IMR-90 (cell line): ENCODE results near the gene CTNNA1. TPM values are rescaled to one million over a fixed set of nuclear protein-coding genes. Genes with fewer than 3 reads are reported as not detected.

ENCODE experiments used
- ATAC-seq: fragments of 200-7000 bp; cut with Tn5 transposase; 2 replicates; pipeline ENCODE4 v1.9.1; 2020; ENCODE audit warnings: low read depth, mild to moderate bottlenecking, moderate library complexity
- BruUV-seq: library from RNA; stranded (reverse); fragments of 400-500 nt; replicated peaks from 2 replicates; lab custom pipeline; 2021; lab: Mats Ljungman, UMichigan
- CTCF ChIA-PET: fragments of 300-600 bp; formaldehyde crosslinking; extraction: SDS; loops from one replicate; lab custom pipeline; 2021; ENCODE audit warnings: antibody characterized with exemption; lab: Yijun Ruan, JAX
- POLR2A ChIA-PET: fragments of 300-600 bp; sonication (Branson Sonifier 250); formaldehyde crosslinking; loops from one replicate; lab custom pipeline; 2022; ENCODE audit warnings: antibody characterized with exemption; ENCODE audit not compliant: unreplicated experiment; lab: Charles Lee
- DNase-seq: peaks from one replicate; pipeline ENCODE4 v3.0.0; 2013
- H2AFZ ChIP-seq: replicated peaks from 2 replicates; pipeline ENCODE3; 2013; ENCODE audit warnings: low read length, mild to moderate bottlenecking; ENCODE audit not compliant: poor library complexity
- H2AK5ac ChIP-seq: 2 replicates; pipeline ENCODE4 v1.6.1; 2013; ENCODE audit warnings: low read depth, low read length, inconsistent platforms
- H2AK9ac ChIP-seq: replicated peaks from 2 replicates; pipeline ENCODE3; 2013; ENCODE audit warnings: mild to moderate bottlenecking, low read depth, low read length, moderate library complexity; ENCODE audit not compliant: poor library complexity
- H2BK120ac ChIP-seq: 2 replicates; pipeline ENCODE4 v1.6.1; 2013; ENCODE audit warnings: low read depth, low read length, inconsistent platforms
- H2BK15ac ChIP-seq: 3 replicates; pipeline ENCODE4 v1.6.1; 2013; ENCODE audit warnings: low read depth, low read length, inconsistent platforms
- H2BK20ac ChIP-seq: 2 replicates; pipeline ENCODE4 v1.6.1; 2013; ENCODE audit warnings: low read depth, mild to moderate bottlenecking, inconsistent platforms, low read length, moderate library complexity
- H2BK5ac ChIP-seq: 2 replicates; pipeline ENCODE4 v1.6.1; 2013; ENCODE audit warnings: mild to moderate bottlenecking, low read depth, low read length, inconsistent platforms; ENCODE audit not compliant: poor library complexity, severe bottlenecking
- H3K14ac ChIP-seq: replicated peaks from 2 replicates; pipeline ENCODE4 v1.6.1; 2013; ENCODE audit warnings: low read depth, low read length, inconsistent platforms
- H3K18ac ChIP-seq: 2 replicates; pipeline ENCODE4 v1.6.1; 2013; ENCODE audit warnings: low read depth, low read length, control low read depth
- H3K23ac ChIP-seq: 2 replicates; pipeline ENCODE4 v1.6.1; 2013; ENCODE audit warnings: low read depth, low read length, inconsistent platforms
- H3K27ac ChIP-seq: 2 replicates; pipeline ENCODE4 v1.5.1; 2013; ENCODE audit warnings: mild to moderate bottlenecking, control low read depth, low read length; ENCODE audit not compliant: insufficient read depth
- H3K27me3 ChIP-seq: 2 replicates; pipeline ENCODE4 v1.6.1; 2013; ENCODE audit warnings: low read length; ENCODE audit not compliant: control insufficient read depth, insufficient read depth
- H3K36me3 ChIP-seq: 2 replicates; pipeline ENCODE4 v1.6.1; 2013; ENCODE audit warnings: low read length, mixed read lengths; ENCODE audit not compliant: control insufficient read depth, insufficient read depth
- H3K4ac ChIP-seq: 2 replicates; pipeline ENCODE4 v1.6.1; 2013; ENCODE audit warnings: low read depth, low read length, inconsistent platforms
- H3K4me1 ChIP-seq: 2 replicates; pipeline ENCODE4 v1.6.1; 2013; ENCODE audit warnings: low read length, mixed read lengths; ENCODE audit not compliant: control insufficient read depth, insufficient read depth
- H3K4me2 ChIP-seq: 2 replicates; pipeline ENCODE4 v1.6.1; 2013; ENCODE audit warnings: low read depth, mild to moderate bottlenecking, control low read depth, low read length, moderate library complexity
- H3K4me3 ChIP-seq: 2 replicates; pipeline ENCODE4 v1.5.1; 2013; ENCODE audit warnings: low read depth, mild to moderate bottlenecking, control low read depth, low read length, moderate library complexity; ENCODE audit not compliant: insufficient read depth
- H3K56ac ChIP-seq: 2 replicates; pipeline ENCODE4 v1.6.1; 2013; ENCODE audit warnings: low read length, inconsistent platforms; ENCODE audit not compliant: insufficient read depth; ENCODE audit errors: extremely low read depth
- H3K79me1 ChIP-seq, 2 experiments: 2 replicates each; pipeline ENCODE4 v1.6.1; 2013; ENCODE audit warnings: low read length in 2 of 2, inconsistent platforms in 1 of 2, low read depth in 1 of 2
- H3K9ac ChIP-seq: 2 replicates; pipeline ENCODE4 v1.6.1; 2013; ENCODE audit warnings: low read depth, low read length, control low read depth
- H3K9me1 ChIP-seq: 2 replicates; pipeline ENCODE4 v1.6.1; 2013; ENCODE audit warnings: low read length, inconsistent platforms; ENCODE audit not compliant: insufficient read depth
- H3K9me3 ChIP-seq: 2 replicates; pipeline ENCODE4 v1.6.1; 2013; ENCODE audit warnings: low read length; ENCODE audit not compliant: control insufficient read depth, insufficient read depth
- H4K20me1 ChIP-seq: 2 replicates; pipeline ENCODE4 v1.6.1; 2013; ENCODE audit warnings: low read length, inconsistent platforms; ENCODE audit not compliant: insufficient read depth
- H4K5ac ChIP-seq: 2 replicates; pipeline ENCODE4 v1.6.1; 2013; ENCODE audit warnings: mild to moderate bottlenecking, low read depth, low read length, control low read depth
- H4K8ac ChIP-seq, 2 experiments: 2 replicates each; pipeline ENCODE4 v1.6.1; 2013; ENCODE audit warnings: low read depth in 2 of 2, low read length in 2 of 2, control low read depth in 1 of 2, inconsistent platforms in 1 of 2
- H4K91ac ChIP-seq: 2 replicates; pipeline ENCODE4 v1.6.1; 2013; ENCODE audit warnings: low read depth, low read length, inconsistent platforms; ENCODE audit not compliant: insufficient read depth
- CHD1 ChIP-seq: IDR thresholded peaks from 2 replicates; pipeline ENCODE4 v1.6.1; 2012; ENCODE audit warnings: low read depth, low read length, improper control_type of control experiment
- ELK1 ChIP-seq: fragments of 150-350 bp; IDR thresholded peaks from 2 replicates; pipeline ENCODE4 v1.6.1; 2016; ENCODE audit warnings: low read depth, mild to moderate bottlenecking, low read length, moderate library complexity, borderline replicate concordance
- SMC3 ChIP-seq: fragments of 150-350 bp; IDR thresholded peaks from 2 replicates; pipeline ENCODE4 v1.6.1; 2016; ENCODE audit warnings: low read depth, mild to moderate bottlenecking, antibody characterized with exemption, low read length, moderate library complexity
- USF2 ChIP-seq: fragments of 150-350 bp; IDR thresholded peaks from 2 replicates; pipeline ENCODE4 v1.6.1; 2017; ENCODE audit warnings: mild to moderate bottlenecking, antibody characterized with exemption, low read length, low read depth
- WGBS, 2 experiments: methylation state at CpG; one replicate each; pipeline versions ENCODE4 v1.1.5 to v1.1.7; 2013; ENCODE audit warnings: missing lambda C conversion rate in 2 of 2; ENCODE audit not compliant: insufficient read length in 1 of 2; ENCODE audit errors: extremely low coverage in 2 of 2; 5-methylcytosine and 5-hydroxymethylcytosine counted together
- dilution Hi-C: fragments of 300-500 bp; cut with HindIII; formaldehyde crosslinking; loops from one replicate; pipeline ENCODE4 v1.14.3; 2018; ENCODE audit warnings: low sequenced_read_pairs; ENCODE audit not compliant: unreplicated experiment
- in situ Hi-C: fragments of 300-500 bp; cut with MboI; formaldehyde crosslinking; loops from 3 replicates; pipeline ENCODE4 v1.14.3; 2019; ENCODE audit warnings: low sequenced_read_pairs, inconsistent platforms, mixed read lengths
- intact Hi-C: fragments of 100-400 bp; cut with micrococcal nuclease; formaldehyde crosslinking; loops from 2 replicates; pipeline ENCODE4 v1.10.0; 2022
- polyA plus RNA-seq, 3 experiments: library from polyadenylated mRNA; depleted of rRNA; stranded (reverse); fragments of >200 nt; gene quantifications; 2 replicates each; pipeline ENCODE4 v1.2.3, GENCODE V29; 2012; ENCODE audit warnings: low replicate concordance in 1 of 3
- total RNA-seq: library from RNA; depleted of rRNA; stranded (reverse); fragments of >200 nt; gene quantifications from 2 replicates; pipeline ENCODE4 v1.2.3, GENCODE V29; 2012

The CTNNA1 gene
- total and polyA plus RNA-seq, 2 of the 4 experiments (the other 2 are of a cell fraction): 220 to 471 TPM

DNA sequence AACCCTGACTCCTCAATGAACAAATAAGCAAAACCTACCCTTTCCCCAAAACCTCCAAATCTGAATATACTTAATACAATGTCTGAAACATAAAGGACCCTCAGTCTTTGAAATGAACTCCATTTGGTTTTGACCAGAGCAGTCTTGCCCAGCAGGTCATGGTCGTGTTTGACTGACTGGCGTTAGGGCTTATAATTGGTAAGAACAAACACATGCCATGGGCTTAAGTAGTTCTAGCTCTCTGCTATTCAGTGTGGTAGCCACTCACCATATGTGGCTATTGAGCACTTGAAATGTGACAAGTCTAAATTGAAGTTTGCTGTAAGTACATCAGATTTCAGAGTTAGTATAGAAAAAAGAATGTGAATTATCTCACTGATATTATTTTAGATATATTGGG, 79.9 kb downstream of the CTNNA1 start:
- peaks cover 64% of the 10 kb centered on the region for H4K20me1 ChIP-seq
- no peak overlapping the region for H4K5ac ChIP-seq
- H3K9me1 ChIP-seq: 0 out of 2 replicates have a peak, but pooled peaks cover 3% of the 10 kb centered on the region
- no peak overlapping the region for H3K27ac ChIP-seq
- intact Hi-C loops (no loop called here), dilution Hi-C loops (no loop called here), in situ Hi-C loops (no loop called here)
- no peak overlapping the region for H3K9ac ChIP-seq
- no peak overlapping the region for H3K4me3 ChIP-seq
- ChIA-PET CTCF (interaction anchor here (0.9 kb wide), 1 partner anchor 15 kb away, joined by 3 read pairs; no protein-coding TSS in a partner anchor), POLR2A (no interaction called here)
- DNase-seq (no peak), ATAC-seq (no peak)
- no CpG with 5 or more reads among the region's 2 CpGs for WGBS, 2 experiments
- H3K9me3 ChIP-seq: no peaks in the 10 kb centered on the region
- no peak overlapping the region for H4K8ac ChIP-seq
- H3K14ac ChIP-seq: no peak overlapping the region
- no peak overlapping the region for H2AFZ ChIP-seq
- no peak overlapping the region for H3K18ac ChIP-seq
- H3K4me2 ChIP-seq: no peak overlapping the region
- no peak overlapping the region for H2BK5ac ChIP-seq
- peaks cover 37 to 81% of the 10 kb centered on the region in 2 experiments for H3K79me1 ChIP-seq
- no peak overlapping the region for H3K23ac ChIP-seq
- H3K36me3 ChIP-seq: peaks cover 15% of the 10 kb centered on the region
- no peak overlapping the region for H3K4ac ChIP-seq
- no peak overlapping the region for H2BK20ac ChIP-seq
- H2AK9ac ChIP-seq: no peak overlapping the region
- H4K91ac ChIP-seq: no peak overlapping the region
- no peaks in the 10 kb centered on the region for H3K27me3 ChIP-seq
- no peak overlapping the region for H2AK5ac ChIP-seq
- TF ChIP-seq SMC3 (no peak), ELK1 (no peak), CHD1 (no peak), USF2 (no peak)
- no peak overlapping the region for H3K56ac ChIP-seq
- no TSS peak for BruUV-seq
- peaks cover 6% of the 10 kb centered on the region for H3K4me1 ChIP-seq
- no peak overlapping the region for H2BK120ac ChIP-seq
- no peak overlapping the region for H2BK15ac ChIP-seq
